Fibroblast of lung (primary cell): ENCODE measurements around the gene CHRND.

Source experiments
- EZH2 ChIP-seq: IDR thresholded peaks from 2 replicates; pipeline ENCODE4 v1.5.1; 2012; ENCODE audit warnings: low read length, control low read depth, mild to moderate bottlenecking; ENCODE audit errors: missing control alignments
- TF ChIP-seq, protein P1 (sequence below), 2 donors: IDR thresholded peaks in 1 of 2; conservative IDR thresholded peaks in 1 of 2; 1 replicate in 1 of 2; 2 replicates in 1 of 2; pipeline ENCODE4 v1.5.1; 2011 to 2012; ENCODE audit warnings: low read length in 2 of 2, control low read depth in 1 of 2, inconsistent platforms in 1 of 2, low read depth in 1 of 2, mild to moderate bottlenecking in 1 of 2

DNA sequence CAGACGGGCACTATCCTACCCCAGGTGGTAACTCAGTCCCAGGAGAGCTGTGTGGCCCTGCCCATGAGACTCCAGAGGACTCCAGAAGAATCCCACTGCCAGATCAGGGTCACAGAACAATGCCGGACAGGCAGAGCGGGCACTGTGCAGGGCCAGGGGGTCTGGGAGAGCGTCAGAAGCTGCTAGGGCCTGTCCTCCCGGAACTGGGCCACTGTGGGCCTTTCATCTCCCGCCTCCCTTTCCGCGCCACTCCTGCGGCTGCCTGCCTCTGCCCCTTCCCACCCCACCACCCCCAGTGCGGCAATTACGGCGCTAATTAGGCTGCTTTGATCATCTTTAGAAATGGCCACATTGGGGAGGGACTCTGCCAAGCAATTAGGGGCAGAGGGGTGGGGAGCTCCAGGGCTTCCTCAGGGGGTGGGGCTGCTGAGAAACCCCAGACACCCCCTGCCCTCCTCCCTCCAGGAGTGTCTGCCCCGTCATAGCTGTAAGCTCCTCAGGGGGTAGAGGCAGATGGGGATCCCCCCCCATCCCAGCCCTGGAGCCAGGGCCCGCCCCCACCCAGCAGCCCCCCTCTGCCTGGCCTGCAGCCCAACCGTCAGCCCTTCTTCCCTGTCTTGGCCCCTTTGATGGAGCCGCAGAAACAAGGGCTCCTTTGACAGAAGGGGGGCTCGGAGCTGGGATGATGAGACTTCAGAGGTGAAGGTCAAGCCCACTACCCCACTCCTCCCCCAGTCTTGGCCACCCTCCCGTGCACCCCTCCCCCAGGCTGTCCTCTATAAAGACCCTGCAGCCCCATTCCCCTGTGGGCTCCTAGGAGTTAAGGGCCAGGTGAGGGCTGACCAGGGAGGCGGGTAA, 6.2 kb upstream of the CHRND start, which contains the start of gene PRSS56:
- TF ChIP-seq, protein P1, sequence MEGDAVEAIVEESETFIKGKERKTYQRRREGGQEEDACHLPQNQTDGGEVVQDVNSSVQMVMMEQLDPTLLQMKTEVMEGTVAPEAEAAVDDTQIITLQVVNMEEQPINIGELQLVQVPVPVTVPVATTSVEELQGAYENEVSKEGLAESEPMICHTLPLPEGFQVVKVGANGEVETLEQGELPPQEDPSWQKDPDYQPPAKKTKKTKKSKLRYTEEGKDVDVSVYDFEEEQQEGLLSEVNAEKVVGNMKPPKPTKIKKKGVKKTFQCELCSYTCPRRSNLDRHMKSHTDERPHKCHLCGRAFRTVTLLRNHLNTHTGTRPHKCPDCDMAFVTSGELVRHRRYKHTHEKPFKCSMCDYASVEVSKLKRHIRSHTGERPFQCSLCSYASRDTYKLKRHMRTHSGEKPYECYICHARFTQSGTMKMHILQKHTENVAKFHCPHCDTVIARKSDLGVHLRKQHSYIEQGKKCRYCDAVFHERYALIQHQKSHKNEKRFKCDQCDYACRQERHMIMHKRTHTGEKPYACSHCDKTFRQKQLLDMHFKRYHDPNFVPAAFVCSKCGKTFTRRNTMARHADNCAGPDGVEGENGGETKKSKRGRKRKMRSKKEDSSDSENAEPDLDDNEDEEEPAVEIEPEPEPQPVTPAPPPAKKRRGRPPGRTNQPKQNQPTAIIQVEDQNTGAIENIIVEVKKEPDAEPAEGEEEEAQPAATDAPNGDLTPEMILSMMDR (conservative IDR thresholded peaks at IDR 0.05 in 1 of 2, IDR thresholded peaks at IDR 0.05 in 1 of 2; ENCODE audit: low read depth in 1 of 2, low read length in 2 of 2): no peak
- TF ChIP-seq EZH2: no peak
